ENCODE measurements around the gene SPDEF. TPM values are rescaled to one million over a fixed set of nuclear protein-coding genes. Genes with fewer than 3 reads are reported as not detected.

Gene SPDEF
- total RNA-seq, 1 donor from 2014 or later, result 1.6 TPM

DNA sequence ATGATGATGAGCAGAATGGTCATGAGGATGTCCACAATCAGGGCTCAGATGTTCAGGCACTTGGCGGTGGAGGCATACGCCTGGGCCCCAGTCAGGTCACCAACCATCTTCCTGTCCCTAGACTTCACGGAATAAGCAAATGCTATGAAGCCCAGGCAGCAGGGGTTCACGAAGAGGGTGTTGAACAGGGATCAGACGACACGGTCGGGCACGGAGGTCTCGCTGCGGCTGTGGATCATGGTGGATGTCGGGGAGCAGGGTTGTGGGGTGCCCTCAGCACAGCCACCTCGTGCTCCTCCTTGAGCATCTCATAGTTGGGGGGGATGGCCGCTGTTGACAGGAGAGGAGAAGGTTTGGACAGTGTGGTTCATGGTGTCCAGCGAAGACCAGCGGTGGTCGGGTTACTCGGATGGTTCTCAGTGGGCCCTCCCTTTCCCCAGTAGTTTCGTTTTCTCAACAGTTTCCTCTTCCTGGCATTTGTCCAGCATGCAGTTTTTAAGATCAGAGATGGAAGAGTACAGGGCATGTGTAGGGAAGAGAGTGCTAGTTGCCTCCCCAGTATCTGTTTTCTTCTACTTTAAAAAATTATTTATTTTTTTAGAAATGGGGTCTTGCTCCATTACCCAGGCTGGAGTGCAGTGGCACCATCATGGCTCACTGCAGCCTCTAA, 20.3 kb upstream of the SPDEF start:
- DNase-seq (ENCODE audit: extremely low spot score, unreplicated experiment), result no peak
- no peak overlapping the region for H3K27ac Mint-ChIP-seq
- H3K27me3 Mint-ChIP-seq, result no peaks in the 10 kb centered on the region
- H3K9me3 Mint-ChIP-seq, result no peaks in the 10 kb centered on the region
- TF ChIP-seq, protein P1, sequence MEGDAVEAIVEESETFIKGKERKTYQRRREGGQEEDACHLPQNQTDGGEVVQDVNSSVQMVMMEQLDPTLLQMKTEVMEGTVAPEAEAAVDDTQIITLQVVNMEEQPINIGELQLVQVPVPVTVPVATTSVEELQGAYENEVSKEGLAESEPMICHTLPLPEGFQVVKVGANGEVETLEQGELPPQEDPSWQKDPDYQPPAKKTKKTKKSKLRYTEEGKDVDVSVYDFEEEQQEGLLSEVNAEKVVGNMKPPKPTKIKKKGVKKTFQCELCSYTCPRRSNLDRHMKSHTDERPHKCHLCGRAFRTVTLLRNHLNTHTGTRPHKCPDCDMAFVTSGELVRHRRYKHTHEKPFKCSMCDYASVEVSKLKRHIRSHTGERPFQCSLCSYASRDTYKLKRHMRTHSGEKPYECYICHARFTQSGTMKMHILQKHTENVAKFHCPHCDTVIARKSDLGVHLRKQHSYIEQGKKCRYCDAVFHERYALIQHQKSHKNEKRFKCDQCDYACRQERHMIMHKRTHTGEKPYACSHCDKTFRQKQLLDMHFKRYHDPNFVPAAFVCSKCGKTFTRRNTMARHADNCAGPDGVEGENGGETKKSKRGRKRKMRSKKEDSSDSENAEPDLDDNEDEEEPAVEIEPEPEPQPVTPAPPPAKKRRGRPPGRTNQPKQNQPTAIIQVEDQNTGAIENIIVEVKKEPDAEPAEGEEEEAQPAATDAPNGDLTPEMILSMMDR (conservative IDR thresholded peaks at IDR 0.05), result no peak
- no peak overlapping the region for H3K4me3 Mint-ChIP-seq
- H3K36me3 Mint-ChIP-seq, result no peaks in the 10 kb centered on the region
- H3K4me1 Mint-ChIP-seq (ENCODE audit: unreplicated experiment), result no peaks in the 10 kb centered on the region

DNA sequence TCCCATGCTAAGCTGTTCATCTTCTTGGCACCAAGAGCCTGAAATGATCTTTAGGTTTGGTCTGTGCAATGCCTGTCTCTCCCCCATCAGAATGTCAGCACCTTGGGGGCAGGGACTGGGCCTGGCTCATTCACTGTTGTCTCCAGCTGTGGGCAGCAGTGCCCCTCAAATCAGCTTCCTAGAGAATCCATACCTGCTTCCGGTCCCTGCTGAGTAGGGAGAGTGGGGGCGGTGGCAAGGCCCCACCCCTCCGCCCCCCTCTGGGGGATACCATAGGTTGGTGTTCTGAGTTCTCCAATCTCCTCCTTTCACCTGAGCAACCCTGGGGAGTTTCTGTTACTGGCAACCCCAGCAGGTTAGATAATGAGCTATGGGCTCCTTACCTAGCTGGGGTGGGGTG, 19.2 kb upstream of the SPDEF start:
- Mint-ChIP-seq H3K36me3 (no peaks in the 10 kb centered on the region), H3K4me3 (no peak overlapping the region), H3K27ac (no peak overlapping the region), H3K9me3 (no peaks in the 10 kb centered on the region), H3K27me3 (no peaks in the 10 kb centered on the region), H3K4me1 (ENCODE audit: unreplicated experiment) (no peaks in the 10 kb centered on the region)
- TF ChIP-seq, protein P1 (conservative IDR thresholded peaks at IDR 0.05), result no peak
- no peak for DNase-seq (ENCODE audit: extremely low spot score, unreplicated experiment)

DNA sequence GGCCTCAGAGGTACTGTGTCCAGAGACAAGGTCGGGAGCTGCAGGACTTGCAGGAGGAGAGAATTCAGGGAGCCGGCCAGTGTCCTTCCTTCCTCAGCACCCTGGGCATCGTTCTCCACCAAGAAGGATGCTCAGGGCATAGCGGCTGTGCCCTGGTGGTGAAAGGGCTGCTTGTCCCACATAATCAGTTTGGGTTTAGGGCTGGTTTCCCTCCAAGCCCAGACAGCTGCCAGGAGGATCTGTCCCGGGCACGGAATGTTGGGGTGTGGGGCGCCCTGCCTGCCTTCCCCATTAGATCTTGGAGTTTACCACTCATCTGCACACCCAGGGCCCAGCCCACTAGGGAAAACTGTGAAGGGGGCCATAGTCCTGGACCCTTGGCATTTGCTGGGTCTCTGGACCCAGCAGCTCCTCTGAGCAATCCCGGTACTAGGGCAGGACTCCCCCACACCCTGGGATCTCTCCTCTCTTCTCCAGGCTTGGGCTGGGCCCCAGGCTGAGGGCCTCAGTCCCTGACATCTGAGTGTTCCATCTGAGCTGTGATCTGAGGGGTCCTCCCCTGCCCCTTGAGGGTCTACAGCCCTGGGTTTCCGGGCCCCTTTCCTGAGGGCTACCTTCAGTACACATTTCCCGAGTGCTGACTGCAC, 18.6 kb upstream of the SPDEF start:
- Mint-ChIP-seq H3K27ac (no peak overlapping the region), H3K4me1 (ENCODE audit: unreplicated experiment) (no peaks in the 10 kb centered on the region), H3K4me3 (no peak overlapping the region), H3K27me3 (no peaks in the 10 kb centered on the region), H3K36me3 (no peaks in the 10 kb centered on the region), H3K9me3 (no peaks in the 10 kb centered on the region)
- TF ChIP-seq, protein P1 (conservative IDR thresholded peaks at IDR 0.05), result no peak
- no peak for DNase-seq (ENCODE audit: extremely low spot score, unreplicated experiment)

DNA sequence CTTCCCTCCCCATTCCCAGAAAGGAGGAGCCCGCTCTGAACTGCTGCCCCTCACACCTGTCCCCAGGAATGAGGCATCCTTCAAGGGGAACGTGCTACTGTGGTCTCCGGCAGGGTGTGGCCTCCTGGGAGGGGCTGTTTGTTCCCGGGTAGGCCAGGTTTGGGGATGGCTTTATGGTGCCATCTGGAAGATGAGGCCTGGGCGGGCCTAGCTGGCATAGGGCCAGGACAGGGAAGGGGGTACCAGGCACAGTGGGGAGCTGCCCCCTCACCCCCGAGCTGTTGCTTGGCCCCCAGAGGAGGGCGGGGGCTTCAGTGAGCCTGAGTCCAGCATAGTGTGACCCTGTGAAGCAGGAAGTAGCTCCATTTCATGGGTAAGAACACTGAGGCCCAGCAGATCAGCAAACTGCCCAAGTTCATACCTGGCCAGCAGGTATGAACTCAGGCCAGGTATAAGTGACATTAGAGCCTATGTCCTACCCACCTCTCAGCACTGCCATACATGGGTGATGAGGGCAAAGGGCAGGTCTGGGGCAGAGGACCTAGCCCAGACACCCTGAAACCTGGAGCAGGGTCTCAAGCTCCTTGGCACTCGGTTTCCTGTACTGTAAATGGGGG, 17.5 kb upstream of the SPDEF start:
- TF ChIP-seq, protein P1 (conservative IDR thresholded peaks at IDR 0.05), result no peak
- Mint-ChIP-seq H3K36me3 (no peaks in the 10 kb centered on the region), H3K4me1 (ENCODE audit: unreplicated experiment) (no peaks in the 10 kb centered on the region), H3K27ac (no peak overlapping the region), H3K27me3 (no peaks in the 10 kb centered on the region), H3K4me3 (no peak overlapping the region), H3K9me3 (no peaks in the 10 kb centered on the region)
- DNase-seq (ENCODE audit: extremely low spot score, unreplicated experiment), result no peak

DNA sequence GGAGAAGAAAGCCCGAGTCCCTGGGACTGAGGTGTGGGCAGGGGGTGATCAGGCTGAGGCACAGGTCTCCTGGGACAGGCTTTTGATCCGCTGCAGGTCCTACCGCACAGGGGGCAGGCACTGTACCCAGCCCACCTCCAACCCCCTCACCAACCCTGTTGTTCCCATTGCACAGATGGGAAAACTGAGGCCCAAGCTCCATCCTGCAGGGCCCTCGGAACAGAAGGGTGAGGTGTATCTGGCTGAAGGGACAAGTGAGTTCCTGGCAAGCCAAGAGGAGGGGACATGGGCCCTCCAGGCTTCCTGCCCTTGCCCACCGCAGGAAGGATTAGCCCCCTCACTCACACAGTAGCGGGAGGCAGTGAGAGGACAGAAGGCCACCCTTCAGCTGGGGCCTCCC, 16.5 kb upstream of the SPDEF start:
- TF ChIP-seq, protein P1 (conservative IDR thresholded peaks at IDR 0.05), result no peak
- no peak overlapping the region for H3K27ac Mint-ChIP-seq
- H3K27me3 Mint-ChIP-seq, result no peaks in the 10 kb centered on the region
- no peaks in the 10 kb centered on the region for H3K4me1 Mint-ChIP-seq (ENCODE audit: unreplicated experiment)
- no peak for DNase-seq (ENCODE audit: extremely low spot score, unreplicated experiment)
- H3K36me3 Mint-ChIP-seq, result no peaks in the 10 kb centered on the region
- no peaks in the 10 kb centered on the region for H3K9me3 Mint-ChIP-seq
- no peak overlapping the region for H3K4me3 Mint-ChIP-seq

Measured in type B pancreatic cell (in vitro differentiated cells).